Measurements from ENCODE around the gene RNF145.

The RNF145 gene

DNA sequence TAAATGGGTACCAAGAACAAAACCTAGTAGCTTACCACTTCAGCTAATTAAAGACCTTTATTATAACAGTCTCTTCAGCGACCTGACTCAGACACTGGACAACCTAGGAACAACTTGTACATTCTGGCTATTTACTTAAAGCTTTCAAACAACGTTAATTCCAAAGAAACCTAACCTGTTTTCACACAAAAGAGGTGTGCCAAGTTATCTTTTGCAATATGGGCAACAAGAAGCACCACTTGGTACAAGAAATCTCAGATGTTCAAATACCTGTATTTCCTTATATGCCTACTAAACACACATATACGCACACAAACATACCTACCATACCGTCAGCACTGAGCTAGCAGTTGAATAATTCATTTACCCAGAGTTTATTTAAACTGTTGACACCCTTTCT lies 23.0 kb downstream of the RNF145 start:
- Mint-ChIP-seq H3K4me3 (no peak overlapping the region), H3K9me3 (no peaks in the 10 kb centered on the region), H3K27me3 (ENCODE audit: low read depth) (no peaks in the 10 kb centered on the region), H3K4me1 (peaks cover 19% of the 10 kb centered on the region), H3K27ac (peak overlapping the region; percentile 63 to 88 (median 75)), H3K36me3 (ENCODE audit: low read depth) (peaks cover 39% of the 10 kb centered on the region)
- TF ChIP-seq, protein P1, sequence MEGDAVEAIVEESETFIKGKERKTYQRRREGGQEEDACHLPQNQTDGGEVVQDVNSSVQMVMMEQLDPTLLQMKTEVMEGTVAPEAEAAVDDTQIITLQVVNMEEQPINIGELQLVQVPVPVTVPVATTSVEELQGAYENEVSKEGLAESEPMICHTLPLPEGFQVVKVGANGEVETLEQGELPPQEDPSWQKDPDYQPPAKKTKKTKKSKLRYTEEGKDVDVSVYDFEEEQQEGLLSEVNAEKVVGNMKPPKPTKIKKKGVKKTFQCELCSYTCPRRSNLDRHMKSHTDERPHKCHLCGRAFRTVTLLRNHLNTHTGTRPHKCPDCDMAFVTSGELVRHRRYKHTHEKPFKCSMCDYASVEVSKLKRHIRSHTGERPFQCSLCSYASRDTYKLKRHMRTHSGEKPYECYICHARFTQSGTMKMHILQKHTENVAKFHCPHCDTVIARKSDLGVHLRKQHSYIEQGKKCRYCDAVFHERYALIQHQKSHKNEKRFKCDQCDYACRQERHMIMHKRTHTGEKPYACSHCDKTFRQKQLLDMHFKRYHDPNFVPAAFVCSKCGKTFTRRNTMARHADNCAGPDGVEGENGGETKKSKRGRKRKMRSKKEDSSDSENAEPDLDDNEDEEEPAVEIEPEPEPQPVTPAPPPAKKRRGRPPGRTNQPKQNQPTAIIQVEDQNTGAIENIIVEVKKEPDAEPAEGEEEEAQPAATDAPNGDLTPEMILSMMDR (IDR thresholded peaks at IDR 0.05; ENCODE audit: unreplicated experiment in 3 of 3): no peak

DNA sequence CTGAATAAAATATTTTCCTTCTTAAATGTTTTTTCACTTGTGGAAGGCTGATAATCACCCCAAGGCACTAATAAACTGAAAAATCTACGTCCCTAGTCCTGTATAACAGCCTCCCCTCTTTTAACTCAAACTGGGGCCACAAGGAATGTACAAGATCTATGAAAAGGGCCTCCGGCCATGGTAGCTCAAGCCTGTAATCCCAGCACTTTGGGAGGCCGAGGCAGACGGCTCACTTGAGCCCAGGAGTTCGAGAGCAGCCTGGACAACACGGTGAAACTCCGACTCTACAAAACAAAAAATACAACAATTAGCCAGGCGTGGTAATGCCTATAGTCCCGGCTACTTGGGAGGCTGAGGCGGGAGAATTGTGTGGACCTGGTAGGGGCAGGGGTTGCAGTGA lies 23.6 kb downstream of the RNF145 start:
- no peak overlapping the region for H3K4me3 Mint-ChIP-seq
- H3K27ac Mint-ChIP-seq: peak overlapping the region; percentile 63 to 88 (median 75)
- no peaks in the 10 kb centered on the region for H3K27me3 Mint-ChIP-seq (ENCODE audit: low read depth)
- TF ChIP-seq, protein P1 (IDR thresholded peaks at IDR 0.05; ENCODE audit: unreplicated experiment in 3 of 3): no peak
- H3K36me3 Mint-ChIP-seq (ENCODE audit: low read depth): peaks cover 38% of the 10 kb centered on the region
- H3K9me3 Mint-ChIP-seq: no peaks in the 10 kb centered on the region
- peaks cover 19% of the 10 kb centered on the region for H3K4me1 Mint-ChIP-seq

DNA sequence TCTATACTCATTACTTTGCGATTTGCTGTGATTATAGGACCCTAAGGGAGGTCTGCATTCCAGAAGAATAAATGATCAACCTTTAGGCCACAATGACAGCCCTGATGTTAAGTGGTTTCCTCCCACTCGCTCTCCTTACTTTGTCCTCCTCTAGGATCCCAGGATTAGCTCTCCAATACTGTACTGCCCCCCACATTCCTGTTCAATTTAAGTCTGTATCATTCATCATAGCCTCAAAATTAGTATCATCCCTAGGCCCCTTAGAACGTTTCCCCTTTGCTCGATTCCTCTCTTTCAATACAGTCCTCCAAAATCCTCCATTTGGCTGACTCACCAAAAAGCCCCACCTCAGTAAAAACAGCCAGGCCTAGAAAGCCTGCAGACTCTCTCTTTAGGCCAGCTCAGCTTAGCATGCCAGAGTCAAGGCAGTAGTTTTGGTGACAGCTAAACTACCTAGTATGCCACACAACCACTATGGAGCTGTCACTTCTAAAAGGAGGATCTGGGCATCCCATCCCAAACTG lies 24.4 kb downstream of the RNF145 start:
- Mint-ChIP-seq H3K9me3 (no peaks in the 10 kb centered on the region), H3K36me3 (ENCODE audit: low read depth) (peaks cover 35% of the 10 kb centered on the region), H3K27me3 (ENCODE audit: low read depth) (no peaks in the 10 kb centered on the region), H3K4me1 (peaks cover 19% of the 10 kb centered on the region), H3K4me3 (peak overlapping the region in 2 of 3 experiments; percentile 18 to 21), H3K27ac (peak overlapping the region; percentile 63 to 88 (median 79))
- TF ChIP-seq, protein P1 (IDR thresholded peaks at IDR 0.05; ENCODE audit: unreplicated experiment in 3 of 3): no peak

DNA sequence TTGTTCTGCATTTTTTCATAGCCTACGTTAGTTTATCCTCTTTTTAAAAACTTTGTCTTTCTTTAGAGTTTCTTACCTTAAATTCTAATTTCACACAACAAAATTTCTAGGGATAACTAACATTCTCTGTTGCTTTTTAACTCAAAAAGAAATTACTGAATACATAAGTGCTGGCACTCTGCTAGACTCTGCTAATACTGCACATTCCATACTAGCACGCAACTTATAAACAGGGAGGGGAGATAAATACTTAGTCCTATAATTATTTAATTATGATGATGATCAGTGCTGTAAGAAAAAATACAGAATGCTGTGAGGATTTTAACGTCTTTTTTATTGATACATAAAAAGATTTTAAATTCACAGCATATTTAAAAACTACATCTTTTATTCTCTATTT lies 25.1 kb downstream of the RNF145 start:
- no peaks in the 10 kb centered on the region for H3K27me3 Mint-ChIP-seq (ENCODE audit: low read depth)
- H3K36me3 Mint-ChIP-seq (ENCODE audit: low read depth): peaks cover 29% of the 10 kb centered on the region
- peak overlapping the region; percentile 23 to 88 (median 63) for H3K27ac Mint-ChIP-seq
- H3K4me3 Mint-ChIP-seq: no peak overlapping the region
- H3K9me3 Mint-ChIP-seq: no peaks in the 10 kb centered on the region
- H3K4me1 Mint-ChIP-seq: peaks cover 24% of the 10 kb centered on the region
- TF ChIP-seq, protein P1 (IDR thresholded peaks at IDR 0.05; ENCODE audit: unreplicated experiment in 3 of 3): no peak

DNA sequence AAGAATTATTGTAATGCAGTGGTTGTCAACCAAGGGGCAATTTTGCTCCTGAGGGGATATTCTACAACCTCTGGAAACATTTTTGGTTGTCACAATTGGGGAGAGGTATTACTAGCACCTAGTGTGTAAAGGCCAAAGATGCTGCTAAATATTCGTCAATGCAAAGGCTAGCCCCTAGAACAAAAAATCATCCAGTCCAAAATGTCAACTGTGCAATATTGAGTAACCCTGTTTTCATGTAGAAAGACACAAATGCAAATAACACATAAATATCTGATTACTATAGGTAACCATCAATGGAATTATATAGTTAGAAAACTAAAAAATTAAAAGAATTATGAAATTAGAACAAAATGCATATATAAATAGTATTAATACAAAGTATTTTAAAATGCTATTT lies 26.1 kb downstream of the RNF145 start:
- H3K9me3 Mint-ChIP-seq: no peaks in the 10 kb centered on the region
- peaks cover 28% of the 10 kb centered on the region for H3K4me1 Mint-ChIP-seq
- no peak overlapping the region for H3K4me3 Mint-ChIP-seq
- no peaks in the 10 kb centered on the region for H3K27me3 Mint-ChIP-seq (ENCODE audit: low read depth)
- peak overlapping the region; percentile 26 to 88 (median 63) for H3K27ac Mint-ChIP-seq
- H3K36me3 Mint-ChIP-seq (ENCODE audit: low read depth): peaks cover 19% of the 10 kb centered on the region
- TF ChIP-seq, protein P1 (IDR thresholded peaks at IDR 0.05; ENCODE audit: unreplicated experiment in 3 of 3): no peak

DNA sequence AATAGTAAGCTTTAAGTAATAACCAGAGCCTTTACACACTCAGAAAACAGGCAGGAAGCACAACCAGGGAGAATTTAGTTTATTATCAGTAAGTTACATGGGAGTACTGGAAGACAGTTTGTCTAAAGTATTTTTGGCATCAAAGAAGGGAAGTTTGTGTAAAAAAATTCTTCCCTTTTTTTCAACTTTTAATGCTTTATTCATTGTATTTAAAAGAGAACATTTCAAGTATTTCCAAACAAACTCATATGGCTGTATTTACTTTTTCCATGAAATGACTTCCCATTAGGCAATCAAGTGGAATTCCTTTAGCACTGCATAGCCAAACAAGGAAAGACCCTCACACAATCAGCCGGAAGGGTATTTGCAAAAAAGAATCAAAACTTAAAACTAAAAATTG lies 26.7 kb downstream of the RNF145 start:
- H3K27me3 Mint-ChIP-seq (ENCODE audit: low read depth): no peaks in the 10 kb centered on the region
- H3K36me3 Mint-ChIP-seq (ENCODE audit: low read depth): peaks cover 15% of the 10 kb centered on the region
- no peak overlapping the region for H3K4me3 Mint-ChIP-seq
- peak overlapping the region; percentile 11 to 63 (median 40) for H3K27ac Mint-ChIP-seq
- H3K9me3 Mint-ChIP-seq: no peaks in the 10 kb centered on the region
- TF ChIP-seq, protein P1 (IDR thresholded peaks at IDR 0.05; ENCODE audit: unreplicated experiment in 3 of 3): no peak
- peaks cover 28% of the 10 kb centered on the region for H3K4me1 Mint-ChIP-seq

Data from nephron (organoid).